Activated CD4-positive, alpha-beta T cell treated with anti-CD3 and anti-CD28 coated beads, Interleukin-2, amount 50 U/mL, for 24 hours (primary cell): ENCODE measurements around the gene VSTM5.
A peak's percentile ranks its signal among the peaks of the same experiment; 100 is the strongest.
"Not testable (repeated sequence)": the region's sequence is repeated elsewhere in the genome, so short reads cannot be mapped to it uniquely, and the experiment has no call there.

Experiments used
- DNase-seq, 2 donors: peaks; one replicate each; pipeline ENCODE4 v3.0.0-alpha.2; 2020; ENCODE audit warnings: low read depth in 1 of 2, low spot score in 1 of 2

Gene VSTM5, protein sequence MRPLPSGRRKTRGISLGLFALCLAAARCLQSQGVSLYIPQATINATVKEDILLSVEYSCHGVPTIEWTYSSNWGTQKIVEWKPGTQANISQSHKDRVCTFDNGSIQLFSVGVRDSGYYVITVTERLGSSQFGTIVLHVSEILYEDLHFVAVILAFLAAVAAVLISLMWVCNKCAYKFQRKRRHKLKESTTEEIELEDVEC

DNA sequence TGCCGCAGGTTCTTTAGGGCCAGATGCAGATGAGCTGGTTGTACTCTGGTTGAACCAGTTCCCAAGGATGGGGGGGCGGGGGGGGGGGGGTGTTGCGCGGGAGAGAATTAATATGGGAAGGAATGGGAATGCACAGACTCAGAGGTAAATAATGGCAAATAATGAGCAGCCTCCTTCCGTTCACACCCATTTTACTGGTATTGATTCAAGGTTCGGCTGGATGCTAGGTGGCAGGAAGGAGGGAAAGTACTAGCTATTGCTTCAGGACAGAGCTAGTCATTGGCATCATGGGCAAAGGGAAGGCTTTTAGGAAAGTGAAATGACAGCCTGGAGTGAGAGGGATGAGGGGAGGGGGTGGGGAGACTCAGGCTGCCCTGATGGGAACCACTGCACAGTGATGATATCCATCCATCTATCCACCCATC is at the start of gene VSTM5:
Gene VSTM5, minus strand, starts transcription at position 25 of the 425 bp plus-strand sequence. CDS start 116 bp downstream, outside the sequence.
- DNase-seq, result no peak

DNA sequence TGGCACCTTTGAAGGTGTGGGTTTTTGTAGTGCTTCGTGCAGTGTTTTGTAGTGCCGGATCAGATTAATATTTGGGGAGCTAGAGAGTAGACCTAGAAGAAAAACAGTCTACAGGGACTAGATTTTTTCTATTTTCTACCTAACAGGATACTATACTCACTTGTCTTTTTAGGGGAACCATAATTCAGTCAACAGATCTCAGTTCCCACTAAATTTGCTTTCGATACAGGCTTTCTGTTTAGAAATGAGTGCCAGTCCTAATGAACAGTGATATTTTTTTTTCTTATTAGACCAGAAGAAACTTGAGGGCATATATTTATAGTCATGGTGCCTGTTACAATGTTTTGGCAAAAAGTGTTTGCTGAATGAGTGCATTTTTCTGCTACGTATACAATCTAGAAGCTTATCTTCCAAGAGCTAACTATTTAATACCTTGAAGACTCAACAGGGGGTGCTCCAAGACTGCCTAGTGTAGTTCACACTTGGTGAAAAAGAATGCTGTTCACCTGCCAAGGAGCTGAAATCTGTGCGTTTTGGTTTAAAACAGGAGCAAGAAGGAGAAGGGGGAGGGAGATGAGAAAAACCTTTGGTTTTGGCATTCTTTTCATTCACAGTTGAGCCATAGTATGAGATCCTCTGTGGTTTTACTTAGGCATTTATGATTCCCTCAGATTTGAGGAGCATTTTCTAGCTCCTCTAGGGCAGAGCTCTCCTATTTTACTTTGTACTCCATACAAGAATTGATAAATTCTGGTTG is 44.9 kb upstream of the VSTM5 start:
- DNase-seq, result peak in 1 of 2 donors; percentile 3

DNA sequence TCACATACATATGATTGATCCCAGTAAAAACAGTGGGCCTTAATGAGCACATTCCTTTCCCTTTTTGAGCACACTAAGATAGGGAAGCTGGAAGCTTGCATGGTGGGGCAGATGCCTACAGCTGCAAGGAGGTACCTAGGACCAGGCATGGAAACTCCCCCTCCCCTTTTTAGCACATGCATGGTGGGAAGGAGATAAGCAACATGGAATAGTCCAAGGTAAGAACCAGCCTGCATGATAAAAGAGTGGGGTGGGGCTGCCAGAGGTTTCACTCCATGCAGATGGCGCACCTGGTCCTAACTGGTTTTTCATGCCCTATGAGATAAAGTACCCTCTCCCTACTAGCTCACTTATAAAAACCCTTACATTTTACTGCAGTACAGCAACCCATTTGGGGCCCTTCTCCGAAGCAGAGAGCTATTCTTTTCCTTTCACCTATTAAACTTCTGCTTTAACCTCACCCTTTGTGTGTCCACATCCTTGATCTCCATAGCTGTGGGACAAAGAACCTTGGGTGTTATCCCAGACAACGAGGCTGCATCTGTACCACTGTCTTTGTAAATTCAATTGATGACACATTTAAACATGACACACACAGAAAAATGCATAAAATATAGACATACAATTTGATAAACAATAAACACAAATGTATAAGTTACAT is 40.1 kb upstream of the VSTM5 start:
- no peak for DNase-seq

DNA sequence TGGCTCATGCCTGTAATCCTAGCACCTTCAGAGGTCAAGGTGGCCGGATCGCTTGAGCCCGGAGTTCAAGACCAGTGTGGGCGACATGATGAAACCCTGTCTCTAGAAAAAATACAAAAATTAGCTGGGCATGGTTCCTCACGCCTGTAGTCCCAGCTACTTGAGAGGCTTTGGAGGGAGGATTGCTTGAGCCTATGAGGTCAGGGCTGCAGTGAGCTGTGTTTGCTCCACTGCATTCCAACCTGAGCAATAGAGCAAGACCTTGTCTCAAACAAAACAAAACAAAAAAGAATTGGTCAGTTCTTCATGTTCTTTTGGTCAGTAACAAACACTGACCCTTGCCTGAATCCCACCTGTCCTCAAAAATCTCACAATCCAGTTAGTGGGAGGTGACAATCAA is 36.7 kb upstream of the VSTM5 start:
- no peak for DNase-seq

DNA sequence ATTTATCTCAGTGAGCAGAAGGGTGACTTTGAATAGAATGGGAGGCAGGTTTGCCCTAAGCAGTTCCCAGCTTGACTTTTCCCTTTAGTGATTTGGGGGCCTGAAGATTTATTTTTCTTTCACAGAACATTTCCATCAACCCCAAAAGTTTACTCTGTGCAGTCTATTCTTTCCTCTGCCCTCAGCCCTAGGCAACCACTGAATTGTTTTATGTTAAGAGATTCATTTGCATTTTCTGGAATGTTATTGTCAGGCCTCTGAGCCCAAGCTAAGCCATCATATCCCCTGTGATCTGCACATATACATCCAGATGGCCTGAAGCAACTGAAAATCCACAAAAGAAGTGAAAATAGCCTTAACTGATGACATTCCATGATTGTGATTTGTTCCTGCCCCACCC is 28.7 kb upstream of the VSTM5 start:
- not testable (repeated sequence) for DNase-seq

DNA sequence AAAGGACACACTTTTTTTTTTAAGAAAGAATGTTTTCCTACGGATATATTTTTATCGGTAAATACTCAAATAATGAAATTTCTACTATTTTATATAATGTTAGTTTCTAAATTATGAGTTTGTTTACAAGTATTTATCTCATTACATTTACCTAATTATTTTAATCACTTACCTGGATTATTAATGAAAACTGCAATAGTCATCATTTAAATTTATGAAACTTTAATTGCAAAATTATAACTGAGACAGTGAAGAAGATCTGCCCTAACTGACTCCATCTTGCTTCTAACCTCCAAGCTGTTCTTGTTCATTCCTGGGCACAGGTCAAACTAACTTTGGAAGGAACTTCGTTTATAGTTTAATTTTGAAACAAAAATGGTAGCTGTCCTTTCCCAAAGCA is 25.2 kb upstream of the VSTM5 start:
- DNase-seq, result no peak

DNA sequence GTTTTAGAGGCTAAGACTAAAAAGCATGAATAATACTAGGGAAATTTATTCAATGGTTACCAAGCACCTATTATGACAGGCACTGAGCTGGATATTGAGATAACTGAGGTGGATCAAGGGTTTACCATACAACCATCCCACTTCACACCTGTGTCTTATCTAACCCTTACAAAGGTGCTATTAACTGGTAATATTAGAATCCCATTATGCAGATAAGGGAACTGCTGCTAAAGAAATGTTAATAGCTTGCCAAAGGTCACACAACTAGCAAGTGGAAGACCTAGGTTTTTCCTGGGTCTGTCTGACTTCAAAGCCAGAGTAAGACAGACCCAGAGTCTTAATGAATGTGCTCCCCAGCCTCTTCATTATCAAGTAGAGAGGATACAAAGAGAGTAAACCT is 21.1 kb upstream of the VSTM5 start:
- DNase-seq, result no peak

DNA sequence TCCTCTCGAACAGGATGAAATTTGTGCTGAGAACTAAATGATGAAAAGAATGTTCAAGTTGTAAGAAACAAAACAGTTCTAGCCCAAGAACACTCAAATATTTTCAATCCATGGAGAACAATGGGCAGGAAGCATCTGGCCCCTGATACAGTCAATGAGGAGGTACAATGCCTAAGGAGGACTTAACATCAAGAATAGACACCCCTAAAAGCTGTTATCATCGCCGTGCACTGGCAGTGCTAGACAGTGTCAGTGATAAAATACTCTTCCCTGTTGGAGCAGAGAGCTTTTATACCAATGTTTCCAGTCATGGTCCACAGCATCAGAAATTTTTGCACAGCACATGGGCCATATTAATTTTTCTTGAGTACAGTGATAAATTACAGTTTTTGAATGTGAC is 20.2 kb upstream of the VSTM5 start:
- DNase-seq, result no peak

DNA sequence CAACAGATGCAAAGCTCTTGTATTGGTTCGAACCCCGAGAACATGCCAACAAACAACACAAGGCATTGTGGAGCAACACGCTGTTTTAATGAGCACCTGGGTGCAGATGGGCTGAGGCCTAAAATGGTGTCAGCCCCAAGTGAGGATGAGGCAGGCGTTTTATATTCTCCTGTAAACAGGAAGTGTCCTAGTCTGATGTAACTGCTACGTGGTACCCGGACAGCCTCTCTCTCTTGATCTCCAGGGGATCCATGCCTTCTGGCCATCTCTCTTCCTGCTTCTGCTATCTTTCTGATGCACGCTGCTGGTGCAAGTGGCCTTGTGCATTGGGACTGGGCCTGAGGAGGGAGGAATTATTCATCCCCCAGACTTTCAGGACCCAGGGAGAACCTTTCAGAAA is 19.4 kb upstream of the VSTM5 start:
- no peak for DNase-seq

DNA sequence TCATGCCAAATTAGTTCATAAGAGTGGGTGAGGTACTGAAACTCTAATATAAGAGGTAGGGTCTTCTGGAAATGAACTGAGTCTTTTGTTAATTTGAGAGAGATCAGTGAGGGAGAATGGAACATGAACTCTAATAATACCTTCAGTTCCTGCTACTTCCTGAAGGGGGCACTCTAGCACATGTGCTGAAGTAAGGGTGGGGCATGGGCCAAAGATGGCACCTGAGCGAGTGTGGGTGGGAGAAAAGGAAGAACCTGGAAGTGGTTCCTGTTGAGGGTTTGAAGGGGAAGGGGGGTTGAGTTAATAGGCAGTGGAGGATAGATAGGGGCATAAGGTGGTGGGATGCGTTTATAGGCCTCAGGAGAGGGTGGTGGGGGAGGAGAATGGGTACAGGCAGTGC is 18.0 kb upstream of the VSTM5 start:
- not testable (repeated sequence) for DNase-seq

DNA sequence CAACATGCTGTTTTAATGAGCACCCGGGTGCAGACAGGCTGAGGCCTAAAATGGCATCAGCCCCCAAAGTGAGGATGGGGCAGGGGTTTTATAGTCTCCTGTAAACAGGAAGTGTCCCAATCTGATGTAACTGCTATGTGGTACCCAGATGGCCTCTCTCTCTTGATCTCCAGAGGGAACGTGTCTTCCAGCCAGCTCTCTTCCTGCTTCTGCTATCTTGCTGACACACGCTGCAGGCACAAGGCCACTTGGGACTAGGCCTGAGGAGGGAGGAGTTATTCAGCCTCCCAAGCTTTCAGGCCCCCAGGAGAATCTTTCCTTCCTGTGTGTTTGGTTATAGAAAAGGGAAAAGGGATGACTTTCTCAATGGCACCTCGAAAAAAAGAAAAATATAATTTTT is 11.4 kb upstream of the VSTM5 start:
- no peak for DNase-seq

DNA sequence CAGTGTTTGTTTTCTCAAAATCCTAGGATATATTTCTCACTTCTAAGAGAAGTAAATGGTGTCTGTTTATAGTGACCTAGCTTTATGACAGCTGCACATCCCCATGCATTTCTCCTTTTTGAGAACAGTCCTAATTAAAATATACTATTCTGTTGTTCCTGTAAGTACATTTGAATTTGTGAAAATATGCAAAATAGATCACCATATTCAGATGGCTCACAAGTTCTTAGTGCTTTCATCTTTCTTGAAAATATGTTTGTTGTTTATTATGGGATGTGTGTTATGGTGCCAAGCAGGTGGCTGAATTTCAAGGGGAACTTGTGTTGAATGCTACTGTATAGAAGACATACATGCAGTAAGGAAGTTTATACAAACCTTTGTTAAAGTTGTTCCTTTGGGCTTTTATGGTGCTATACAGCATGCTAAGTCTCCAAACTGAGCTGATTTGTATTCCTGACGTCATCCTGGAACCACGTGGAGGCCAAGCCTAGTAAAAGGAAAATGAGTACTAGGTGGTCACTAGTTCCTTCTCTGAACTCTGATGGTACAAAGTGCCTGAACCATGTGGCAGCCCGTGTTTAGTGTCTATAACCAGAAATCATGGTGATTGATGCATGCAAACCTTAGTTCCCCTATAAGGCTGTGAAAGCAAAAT is 7.8 kb upstream of the VSTM5 start:
- no peak for DNase-seq

DNA sequence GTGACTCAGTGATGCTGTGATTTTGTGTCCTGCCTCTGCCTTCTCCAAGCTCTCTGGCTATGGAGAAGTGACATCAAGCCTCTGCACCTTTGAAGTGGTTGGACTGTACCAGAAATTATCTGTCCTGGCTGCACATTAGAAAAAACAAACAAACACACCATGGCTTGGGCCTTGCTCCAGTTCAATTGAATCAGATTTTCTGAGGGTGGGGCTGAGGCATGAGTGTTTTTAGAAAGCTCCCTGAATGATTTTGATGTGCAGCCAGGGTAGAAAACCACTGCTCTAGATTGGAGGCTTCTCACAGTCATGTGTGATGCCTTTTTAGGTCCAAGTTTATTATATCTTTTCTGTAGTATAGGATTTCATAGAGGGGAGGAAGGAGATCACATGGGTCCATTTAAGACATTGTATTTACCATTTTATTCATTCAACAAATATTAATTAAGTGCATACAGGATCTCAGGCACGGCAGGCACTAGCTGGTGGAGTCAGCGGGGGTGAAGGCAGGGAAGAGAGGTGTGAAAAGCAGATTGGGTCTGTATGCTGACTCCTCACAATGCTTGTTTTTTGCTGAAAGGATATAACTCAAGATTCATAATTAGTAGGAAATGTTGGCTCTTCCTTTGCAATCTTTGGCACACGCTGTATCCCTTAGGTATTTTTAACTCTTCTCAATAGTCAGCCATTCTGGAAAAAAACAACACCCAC is 7.1 kb upstream of the VSTM5 start:
- DNase-seq, result no peak

DNA sequence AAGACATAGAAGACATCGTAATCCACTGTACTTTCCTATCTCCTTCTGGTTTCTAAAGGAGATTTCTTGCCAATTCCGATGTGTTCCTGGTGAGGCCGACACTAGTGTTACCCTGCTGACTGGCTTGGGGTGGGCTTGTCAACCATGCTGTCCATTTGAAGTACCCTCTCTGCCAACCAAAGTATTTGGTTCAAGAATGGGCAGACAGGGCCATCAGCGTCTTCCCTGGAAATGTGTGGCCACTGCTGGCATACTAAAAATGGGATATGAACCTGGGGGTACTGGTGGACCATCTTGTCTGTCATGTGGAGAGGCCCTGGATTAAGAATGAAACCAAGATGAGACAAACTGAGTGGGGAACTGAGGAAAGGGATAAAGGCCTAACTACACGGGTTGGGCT is 1.8 kb upstream of the VSTM5 start:
- no peak for DNase-seq

DNA sequence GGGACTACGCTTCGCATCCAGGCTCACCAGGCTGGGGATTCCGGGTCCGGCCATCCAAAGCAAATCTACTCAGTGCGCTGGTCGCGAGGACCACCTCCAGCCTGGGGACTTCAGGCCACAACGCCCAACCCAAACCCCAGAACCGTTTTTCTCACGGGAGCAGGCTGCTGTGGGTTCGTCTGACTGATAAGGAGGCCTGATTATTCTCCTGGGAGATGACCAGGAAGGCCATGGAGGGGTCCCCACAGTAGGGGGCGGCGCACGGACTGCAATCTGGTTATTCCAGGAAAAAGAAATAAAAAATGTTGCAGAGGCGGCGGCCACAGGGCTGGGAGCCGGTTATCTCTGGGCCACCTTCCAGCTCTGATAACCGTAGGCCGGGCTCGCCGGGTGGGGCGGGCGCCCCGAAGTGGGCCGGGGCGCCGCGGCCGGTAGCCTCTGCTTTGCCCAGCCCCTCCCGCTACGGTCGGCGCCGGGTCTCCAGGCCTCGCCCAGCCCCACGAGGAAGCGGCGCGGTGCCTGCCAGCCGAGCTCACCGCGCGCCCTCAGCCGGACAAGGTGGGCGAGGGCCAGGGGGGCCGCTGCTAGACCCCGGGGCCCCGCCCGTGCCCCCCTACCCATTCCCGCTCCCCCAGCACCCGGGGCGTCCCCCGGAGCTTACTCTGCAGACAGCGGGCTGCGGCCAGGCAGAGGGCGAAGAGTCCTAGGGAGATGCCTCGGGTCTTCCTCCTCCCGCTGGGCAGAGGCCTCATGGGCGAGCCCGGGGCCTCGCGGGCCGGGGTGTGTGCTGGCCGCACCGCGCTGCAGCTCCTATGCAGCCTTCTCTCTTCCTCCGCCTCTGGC is 446 bp downstream of the VSTM5 start:
- no peak for DNase-seq

DNA sequence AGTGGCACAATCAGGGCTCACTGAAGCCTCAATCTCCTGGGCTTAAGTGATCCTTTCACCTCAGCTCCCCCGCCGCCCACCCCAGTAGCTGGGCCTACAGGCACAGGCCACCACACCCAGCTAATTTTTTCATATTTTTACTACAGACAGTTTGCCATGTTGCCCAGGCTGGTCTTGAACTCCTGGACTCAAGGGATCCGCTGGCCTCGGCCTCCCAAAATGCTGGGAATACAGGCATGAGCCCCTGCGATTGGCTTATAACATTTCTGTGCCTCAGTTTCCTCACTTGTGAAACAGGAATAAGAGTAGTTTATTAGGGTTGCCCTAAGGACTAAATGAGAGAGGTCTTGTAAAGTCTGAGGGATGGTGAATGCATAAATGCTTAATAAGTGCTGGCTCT is 1.2 kb downstream of the VSTM5 start:
- DNase-seq, result no peak

DNA sequence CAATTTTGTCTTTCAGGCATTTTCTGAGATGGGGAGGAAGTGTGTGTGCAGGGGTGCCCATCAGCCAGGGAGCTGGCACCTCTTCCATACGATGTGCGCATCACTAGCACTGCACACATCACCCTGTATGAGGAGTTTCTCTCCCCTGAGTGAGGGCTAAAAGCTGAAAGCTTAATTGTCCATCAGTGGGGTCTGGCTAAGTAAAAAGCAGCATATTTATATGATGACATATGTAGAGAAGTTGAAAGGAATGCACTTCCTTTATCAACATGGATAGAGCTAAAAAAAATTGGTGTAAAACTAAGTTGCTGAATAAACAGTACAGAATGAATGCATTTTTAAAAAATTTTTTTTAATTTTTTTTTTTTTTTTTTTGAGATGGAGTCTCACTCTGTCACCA is 4.0 kb downstream of the VSTM5 start:
- no peak for DNase-seq

DNA sequence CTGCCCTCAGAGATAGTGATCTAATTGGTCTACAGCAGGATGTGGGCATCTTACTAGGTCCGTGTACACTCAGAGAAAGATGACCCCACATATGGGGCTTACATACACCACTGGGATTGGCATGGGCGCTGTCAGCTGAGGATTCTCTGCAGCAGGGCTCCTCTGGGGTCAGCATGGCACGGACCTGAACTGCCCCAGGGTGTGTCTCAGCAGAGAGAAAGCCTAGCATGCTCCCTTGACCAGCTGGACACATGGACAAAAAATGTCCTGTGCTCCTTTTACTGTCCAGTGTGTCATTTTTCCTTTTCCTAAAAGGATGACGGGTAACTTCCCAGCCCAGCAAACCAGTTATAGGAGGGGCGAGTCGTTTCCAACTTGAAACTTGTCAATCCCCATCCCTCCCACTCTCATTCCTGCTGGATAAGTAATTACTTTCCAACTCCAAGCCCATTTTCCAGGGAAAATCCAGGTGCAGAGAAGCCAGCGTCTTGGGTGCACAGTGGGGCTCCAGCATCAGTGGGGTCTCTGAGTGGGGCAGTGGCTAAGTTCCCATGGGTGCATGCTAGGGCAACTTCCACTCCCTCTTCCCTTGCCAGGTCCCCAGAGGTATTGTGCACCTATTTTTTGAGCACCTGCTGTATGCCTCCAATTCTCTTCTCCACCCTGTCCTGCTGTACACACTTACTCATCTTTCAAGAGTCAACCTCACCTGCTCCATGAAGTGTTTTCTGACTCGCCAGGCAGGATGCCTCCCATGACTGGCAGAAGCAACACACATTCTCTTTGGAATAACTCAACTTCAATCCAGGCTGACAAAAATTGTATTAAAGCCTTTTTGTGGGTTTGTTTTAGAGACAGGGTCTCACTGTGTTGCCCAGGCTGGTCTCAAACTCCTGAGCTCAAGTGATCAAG is 5.0 kb downstream of the VSTM5 start:
- DNase-seq, result no peak

DNA sequence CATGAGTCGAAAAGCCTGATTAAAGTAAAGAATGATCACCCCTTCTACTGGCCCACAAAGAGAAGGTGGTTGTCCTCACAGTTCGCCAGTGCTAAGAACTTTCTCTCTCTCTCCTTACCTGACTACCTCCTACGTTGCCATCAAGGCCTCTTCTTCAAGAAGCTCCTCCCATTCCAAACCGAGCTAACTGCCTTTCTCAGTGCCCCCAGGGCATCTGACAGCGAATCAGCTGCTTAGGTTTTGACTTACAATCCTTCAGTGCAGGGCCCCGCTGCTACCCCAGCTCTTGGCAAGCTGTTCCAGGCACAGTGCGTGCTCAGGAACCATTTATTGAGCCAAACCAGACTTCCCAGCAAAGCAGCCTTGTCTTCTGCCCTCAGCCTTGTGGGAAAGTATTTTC is 5.8 kb downstream of the VSTM5 start:
- no peak for DNase-seq
